K562 (cell line): ENCODE results near the gene SDCCAG8. TPM values are rescaled to one million over a fixed set of nuclear protein-coding genes. Genes with fewer than 3 reads are reported as not detected.

ENCODE experiments used
- ATAC-seq: fragments of 200-7000 bp; cut with Tn5 transposase; 3 replicates; pipeline ENCODE4 v1.9.1; 2020; ENCODE audit warnings: moderate library complexity
- BruUV-seq: library from RNA; stranded (reverse); fragments of 400-500 nt; replicated peaks from 2 replicates; lab custom pipeline; 2021; lab: Mats Ljungman, UMichigan
- CTCF ChIA-PET: fragments of 300-600 bp; formaldehyde crosslinking; extraction: SDS; loops from one replicate; lab custom pipeline; 2021; ENCODE audit warnings: low intra/inter-chr PET ratio; lab: Yijun Ruan, JAX
- POLR2A ChIA-PET: fragments of 300-600, 350-650 bp; sonication (Branson Sonifier 250); formaldehyde crosslinking; extraction: SDS; loops from one replicate; lab custom pipeline; 2021; ENCODE audit warnings: antibody characterized with exemption, inconsistent platforms; lab: Yijun Ruan, JAX
- DNase-seq, 4 experiments: peaks; one replicate each; pipeline versions ENCODE4 v3.0.0 to v3.0.0-alpha.2; 2011 to 2018; ENCODE audit warnings: low spot score in 3 of 4, mixed read lengths in 3 of 4; ENCODE audit errors: extremely low read depth in 1 of 4
- FAIRE-seq: peaks from 2 replicates; lab custom pipeline; 2011; peaks lifted over from hg19 to GRCh38; lab: Jason Lieb, UNC
- H2AFZ ChIP-seq: 2 replicates; pipeline ENCODE4 v1.6.0; 2011; ENCODE audit warnings: low read depth, low read length, control low read depth, inconsistent platforms
- H3K27ac ChIP-seq: fragments of 200-600 bp; 3 replicates; pipeline ENCODE4 v1.8.0; 2011; ENCODE audit warnings: low read depth, mild to moderate bottlenecking, control low read depth, inconsistent platforms, low read length, moderate library complexity, mixed read lengths; ENCODE audit errors: extremely low read depth
- H3K27me3 ChIP-seq, 2 experiments: fragments of 300-600 bp in 1 of 2; 2 replicates in 1 of 2; 3 replicates in 1 of 2; pipeline versions ENCODE4 v1.6.0 to v1.8.0; 2011; ENCODE audit warnings: inconsistent platforms in 2 of 2, low read length in 2 of 2, mild to moderate bottlenecking in 1 of 2, mixed read lengths in 1 of 2, moderate library complexity in 1 of 2; ENCODE audit not compliant: control insufficient read depth in 2 of 2, insufficient read depth in 2 of 2
- H3K36me3 ChIP-seq: fragments of 300-600 bp; 3 replicates; pipeline ENCODE4 v1.8.0; 2011; ENCODE audit warnings: mild to moderate bottlenecking, low read length, inconsistent platforms; ENCODE audit not compliant: control insufficient read depth, insufficient read depth
- H3K4me1 ChIP-seq, 2 experiments: fragments of 200-600 bp in 1 of 2; replicated peaks in 1 of 2; 2 replicates in 1 of 2; 3 replicates in 1 of 2; pipeline versions ENCODE4 v1.5.1 to v1.8.0; 2011; ENCODE audit warnings: inconsistent platforms in 2 of 2, low read length in 2 of 2, mild to moderate bottlenecking in 1 of 2, mixed read lengths in 1 of 2, moderate library complexity in 1 of 2; ENCODE audit not compliant: control insufficient read depth in 2 of 2, insufficient read depth in 2 of 2
- H3K4me2 ChIP-seq: 2 replicates; pipeline ENCODE4 v1.6.1; 2011; ENCODE audit warnings: low read length, control low read depth, inconsistent platforms, mixed read lengths; ENCODE audit not compliant: insufficient read depth
- H3K4me3 ChIP-seq: fragments of 200-600 bp; sonication (generic), shearing (Covaris generic); 2 replicates; pipeline ENCODE4 v1.5.1; 2016; ENCODE audit warnings: control low read depth, inconsistent platforms
- H3K79me2 ChIP-seq: fragments of 200-600 bp; 3 replicates; pipeline ENCODE4 v1.8.0; 2011; ENCODE audit warnings: low read length, inconsistent platforms; ENCODE audit not compliant: control insufficient read depth, insufficient read depth
- H3K9ac ChIP-seq, 2 experiments: 2 replicates each; pipeline versions ENCODE4 v1.6.0 to v1.6.1; 2011; ENCODE audit warnings: low read depth in 2 of 2, low read length in 2 of 2, control low read depth in 1 of 2, inconsistent platforms in 1 of 2, mild to moderate bottlenecking in 1 of 2, mixed read lengths in 1 of 2; ENCODE audit not compliant: insufficient read depth in 1 of 2
- H3K9me1 ChIP-seq: one replicate; pipeline ENCODE4 v1.6.0; 2011; ENCODE audit warnings: inconsistent platforms, mild to moderate bottlenecking, low read length, moderate library complexity; ENCODE audit not compliant: control insufficient read depth, insufficient read depth
- H3K9me3 ChIP-seq: replicated peaks from 2 replicates; pipeline ENCODE4 v1.5.1; 2011; ENCODE audit warnings: low read depth, low read length, inconsistent platforms; ENCODE audit not compliant: control insufficient read depth, insufficient read depth
- H4K20me1 ChIP-seq: replicated peaks from 2 replicates; pipeline ENCODE4 v1.6.1; 2011; ENCODE audit warnings: low read length, inconsistent platforms, mixed read lengths; ENCODE audit not compliant: control insufficient read depth, insufficient read depth
- E2F8 ChIP-seq: fragments of 450-650 bp; IDR thresholded peaks from 2 replicates; pipeline ENCODE4 v1.7.1; 2018; ENCODE audit warnings: mild to moderate bottlenecking, low read depth; ENCODE audit not compliant: partially characterized antibody
- EHMT2 ChIP-seq: fragments of 450-650 bp; IDR thresholded peaks from 2 replicates; pipeline ENCODE4 v1.6.1; 2018; ENCODE audit warnings: antibody characterized with exemption
- FUS ChIP-seq: fragments of 200-400 bp; formaldehyde crosslinking; optimal IDR thresholded peaks from 2 replicates; pipeline ENCODE3; 2017; ENCODE audit warnings: low read depth, low read length
- HLTF ChIP-seq: fragments of 450-650 bp; IDR thresholded peaks from 2 replicates; pipeline ENCODE4 v1.6.1; 2016
- MIER1 ChIP-seq: fragments of 450-650 bp; IDR thresholded peaks from 2 replicates; pipeline ENCODE4 v1.6.1; 2016; ENCODE audit warnings: antibody characterized with exemption, mild to moderate bottlenecking, low read depth
- ZNF197 ChIP-seq: fragments of 200-800 bp; sonication (Bioruptor generic); IDR thresholded peaks from 2 replicates; pipeline ENCODE4 v1.6.1; 2016; ENCODE audit warnings: low read depth, missing genetic modification characterization, missing compliant biosample characterization
- ZNF449 ChIP-seq: fragments of 250-450 bp; sonication (Bioruptor Pico); IDR thresholded peaks from 2 replicates; pipeline ENCODE4 v1.8.0; 2022; ENCODE audit warnings: moderate library complexity, mild to moderate bottlenecking, inconsistent platforms
- ZNF639 ChIP-seq, 2 experiments: fragments of 200-800 bp in 1 of 2; sonication (Bioruptor generic) in 1 of 2; sonication (generic) in 1 of 2; formaldehyde crosslinking in 1 of 2; IDR thresholded peaks in 1 of 2; conservative IDR thresholded peaks in 1 of 2; 2 replicates each; pipeline versions ENCODE4 v1.5.0 to v1.6.1; 2016 to 2020; ENCODE audit warnings: missing compliant biosample characterization in 1 of 2, missing genetic modification characterization in 1 of 2, missing genetic modification reagents in 1 of 2
- WGBS: fragments of 100-300 bp; shearing (Covaris generic); methylation state at CpG from one replicate; pipeline ENCODE4 v1.1.6; 2016; ENCODE audit warnings: low coverage, mixed read lengths; ENCODE audit not compliant: insufficient coverage; ENCODE audit errors: missing lambda C conversion rate; 5-methylcytosine and 5-hydroxymethylcytosine counted together
- in situ Hi-C: fragments of 300-500 bp; cut with MboI; formaldehyde crosslinking; loops from 4 replicates; pipeline ENCODE4 v1.15.0; 2018; ENCODE audit warnings: inconsistent platforms, mixed read lengths
- intact Hi-C: fragments of 100-400 bp; cut with micrococcal nuclease; formaldehyde crosslinking; loops from 2 replicates; pipeline ENCODE4 v1.14.2; 2022
- polyA plus RNA-seq, 8 experiments: library from polyadenylated mRNA; depleted of rRNA in 4 of 8; stranded (reverse) in 5 of 8; unstranded in 3 of 8; fragments of >200 nt; fragmentation: Nextera tagmentation in 2 of 8; fragmentation: Illumina TruSeq in 1 of 8; extraction: Ambion mirVana in 2 of 8; extraction: Trizol in 1 of 8; gene quantifications; 2 replicates each; pipeline versions ENCODE4 v1.2.1 to v1.2.3, GENCODE V29; 2011 to 2014; ENCODE audit warnings: inconsistent platforms in 1 of 8, missing spikeins in 1 of 8
- total RNA-seq, 7 experiments: library from RNA; depleted of rRNA in 6 of 7; stranded (reverse); fragments of >200 nt in 6 of 7; fragmentation: Illumina TruSeq in 2 of 7; extraction: Trizol in 2 of 7; gene quantifications; 2 replicates each; pipeline versions ENCODE4 v1.2.1 to v1.2.3, GENCODE V29; 2011 to 2021; ENCODE audit warnings: low replicate concordance in 1 of 7

The SDCCAG8 gene
- total and polyA plus RNA-seq, 9 of the 15 experiments (the other 6 are each of a cell fraction or from before 2014, with no cell fraction given) = 17.9 to 36.7 (median 25.4) TPM

- no peaks in the 10 kb centered on the region for H3K9me1 ChIP-seq
- peak overlapping the region; percentile 90 for H3K4me2 ChIP-seq
- ATAC-seq (peak; percentile 63), DNase-seq (peak; percentile 66 to 91 (median 78)), FAIRE-seq (peak; percentile 81)
- WGBS = under 1% methylated on average over 30 of the region's 50 CpGs
- peak overlapping the region; percentile 91 to 96 for H3K9ac ChIP-seq
- peak overlapping the region; percentile 93 for H2AFZ ChIP-seq
- in situ Hi-C loops (no loop called here), intact Hi-C loops (loop anchor here (2.0 kb wide), 2 partner anchors 42 to 50 kb away; no protein-coding TSS in a partner anchor)
- H3K4me1 ChIP-seq = peaks cover 6 to 16% of the 10 kb centered on the region in 2 experiments; a peak in 4 of 5 replicates
- ChIA-PET POLR2A (interaction anchor here (0.6 to 4.1 kb wide), 9 partner anchors 8 to 65 kb away, joined by 3 to 19 read pairs (median 5); no protein-coding TSS in a partner anchor), CTCF (no interaction called here)
- no TSS peak for BruUV-seq
- H3K36me3 ChIP-seq = peaks cover 6% of the 10 kb centered on the region; the same call in 1 of the 3 replicates
- H3K27me3 ChIP-seq = no peaks in the 10 kb centered on the region
- no peaks in the 10 kb centered on the region for H4K20me1 ChIP-seq
- H3K27ac ChIP-seq = peak overlapping the region; percentile 97
- H3K4me3 ChIP-seq = peak overlapping the region; percentile 82
- H3K9me3 ChIP-seq = no peaks in the 10 kb centered on the region
- H3K79me2 ChIP-seq = peaks cover 88% of the 10 kb centered on the region
- TF ChIP-seq HLTF (no peak), ZNF639 (CRISPR knock-in tag; conservative IDR thresholded peaks at IDR 0.05 in 1 of 2, IDR thresholded peaks at IDR 0.05 in 1 of 2) (no peak), FUS (no peak), MIER1 (no peak), ZNF449 (CRISPR knock-in tag) (no peak), EHMT2 (0 out of 2 replicates have a peak, but pooled peaks have one; percentile 20), E2F8 (no peak), ZNF197 (CRISPR knock-in tag) (no peak)
Observed at GRCh38 chr1:243254233-243254926, 1.5 kb upstream of the SDCCAG8 start.
